ENCODE results near the gene ACAP2.

DNA sequence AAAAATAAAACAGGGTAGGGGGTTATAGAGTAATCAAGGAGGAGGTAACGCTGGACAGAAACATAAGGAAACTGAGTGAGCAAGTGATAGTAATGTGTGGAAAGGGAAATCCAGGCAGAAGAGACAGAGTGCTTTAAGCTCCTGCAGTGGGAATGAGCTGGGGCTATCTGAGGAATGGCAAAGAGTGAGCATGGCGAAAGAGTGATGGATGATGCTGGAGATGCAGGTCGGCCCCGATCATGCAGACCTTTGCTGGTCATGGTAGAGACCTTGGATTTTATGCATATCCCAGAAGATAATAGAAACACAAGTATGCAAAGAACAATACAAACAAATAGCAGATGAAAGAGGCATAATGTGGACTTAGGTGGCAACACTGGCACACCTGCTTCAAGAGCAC, 26.0 kb upstream of the ACAP2 start:
- TF ChIP-seq, protein P1, sequence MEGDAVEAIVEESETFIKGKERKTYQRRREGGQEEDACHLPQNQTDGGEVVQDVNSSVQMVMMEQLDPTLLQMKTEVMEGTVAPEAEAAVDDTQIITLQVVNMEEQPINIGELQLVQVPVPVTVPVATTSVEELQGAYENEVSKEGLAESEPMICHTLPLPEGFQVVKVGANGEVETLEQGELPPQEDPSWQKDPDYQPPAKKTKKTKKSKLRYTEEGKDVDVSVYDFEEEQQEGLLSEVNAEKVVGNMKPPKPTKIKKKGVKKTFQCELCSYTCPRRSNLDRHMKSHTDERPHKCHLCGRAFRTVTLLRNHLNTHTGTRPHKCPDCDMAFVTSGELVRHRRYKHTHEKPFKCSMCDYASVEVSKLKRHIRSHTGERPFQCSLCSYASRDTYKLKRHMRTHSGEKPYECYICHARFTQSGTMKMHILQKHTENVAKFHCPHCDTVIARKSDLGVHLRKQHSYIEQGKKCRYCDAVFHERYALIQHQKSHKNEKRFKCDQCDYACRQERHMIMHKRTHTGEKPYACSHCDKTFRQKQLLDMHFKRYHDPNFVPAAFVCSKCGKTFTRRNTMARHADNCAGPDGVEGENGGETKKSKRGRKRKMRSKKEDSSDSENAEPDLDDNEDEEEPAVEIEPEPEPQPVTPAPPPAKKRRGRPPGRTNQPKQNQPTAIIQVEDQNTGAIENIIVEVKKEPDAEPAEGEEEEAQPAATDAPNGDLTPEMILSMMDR (IDR thresholded peaks at IDR 0.05) = no peak
- no peak for TF ChIP-seq POLR2A (IDR thresholded peaks at IDR 0.05)

All from testis (tissue), 2 donors.